ENCODE measurements around the gene PSMD14. TPM values are rescaled to one million over a fixed set of nuclear protein-coding genes. Genes with fewer than 3 reads are reported as not detected.
"Not testable (repeated sequence)": the region's sequence is repeated elsewhere in the genome, so short reads cannot be mapped to it uniquely, and the experiment has no call there.

PSMD14 gene
- polyA plus RNA-seq, 3 donors from 2014 or later: 66.7 to 133 (median 71.1) TPM

GRCh38 chr2:161312996-161313395 is 4.8 kb downstream of the PSMD14 start:
- Mint-ChIP-seq H3K9me3 (no peaks in the 10 kb centered on the region), H3K4me1 (peaks cover 22 to 65% of the 10 kb centered on the region in 2 donors), H3K4me3 (no peak overlapping the region), H3K27me3 (ENCODE audit: low read depth in 3 of 3) (peaks cover 0 to 6% (median 0%) of the 10 kb centered on the region in 3 donors), H3K27ac (no peak overlapping the region), H3K36me3 (peaks cover 8% of the 10 kb centered on the region in 3 donors)
- DNase-seq: no peak

GRCh38 chr2:161315380-161315779 is 7.2 kb downstream of the PSMD14 start:
- H3K4me3 Mint-ChIP-seq: no peak overlapping the region
- peaks cover 8% of the 10 kb centered on the region in 3 donors for H3K36me3 Mint-ChIP-seq
- H3K27ac Mint-ChIP-seq: no peak overlapping the region
- DNase-seq: no peak
- no peaks in the 10 kb centered on the region for H3K9me3 Mint-ChIP-seq
- peaks cover 6 to 42% of the 10 kb centered on the region in 2 donors for H3K4me1 Mint-ChIP-seq
- no peaks in the 10 kb centered on the region for H3K27me3 Mint-ChIP-seq (ENCODE audit: low read depth in 3 of 3)

- no peak overlapping the region for H3K4me3 Mint-ChIP-seq
- H3K27me3 Mint-ChIP-seq (ENCODE audit: low read depth in 3 of 3): no peaks in the 10 kb centered on the region
- no peaks in the 10 kb centered on the region for H3K9me3 Mint-ChIP-seq
- DNase-seq: no peak
- peaks cover 6 to 35% of the 10 kb centered on the region in 2 donors for H3K4me1 Mint-ChIP-seq
- peaks cover 8 to 12% (median 12%) of the 10 kb centered on the region in 3 donors for H3K36me3 Mint-ChIP-seq
- peak overlapping the region in 1 of 6 donors; percentile 67 for H3K27ac Mint-ChIP-seq
These were observed 8.5 kb downstream of the PSMD14 start for GRCh38 chr2:161316701-161317100.

GRCh38 chr2:161321944-161322648 is 13.9 kb downstream of the PSMD14 start:
- H3K4me1 Mint-ChIP-seq: peaks cover 0 to 28% of the 10 kb centered on the region in 2 donors
- H3K27ac Mint-ChIP-seq: no peak overlapping the region
- no peaks in the 10 kb centered on the region for H3K27me3 Mint-ChIP-seq (ENCODE audit: low read depth in 3 of 3)

GRCh38 chr2:161324876-161325275 is 16.7 kb downstream of the PSMD14 start:
- DNase-seq: no peak
- H3K4me1 Mint-ChIP-seq: peaks cover 0 to 31% of the 10 kb centered on the region in 2 donors
- H3K27ac Mint-ChIP-seq: no peak overlapping the region
- H3K36me3 Mint-ChIP-seq: peaks cover 6 to 26% (median 25%) of the 10 kb centered on the region in 3 donors
- no peak overlapping the region for H3K4me3 Mint-ChIP-seq
- no peaks in the 10 kb centered on the region for H3K27me3 Mint-ChIP-seq (ENCODE audit: low read depth in 3 of 3)
- H3K9me3 Mint-ChIP-seq: no peaks in the 10 kb centered on the region

More at GRCh38 chr2:161321944-161322648, 13.9 kb downstream of the PSMD14 start:
- no peak for DNase-seq
- Mint-ChIP-seq H3K36me3 (peaks cover 7 to 30% (median 25%) of the 10 kb centered on the region in 3 donors), H3K9me3 (no peaks in the 10 kb centered on the region), H3K4me3 (no peak overlapping the region)

- Mint-ChIP-seq H3K36me3 (peaks cover 6 to 23% (median 18%) of the 10 kb centered on the region in 3 donors), H3K9me3 (no peaks in the 10 kb centered on the region), H3K4me3 (no peak overlapping the region), H3K27ac (peak overlapping the region in 1 of 6 donors; percentile 8), H3K4me1 (peaks cover 0 to 32% of the 10 kb centered on the region in 2 donors), H3K27me3 (ENCODE audit: low read depth in 3 of 3) (peaks cover 0 to 2% (median 0%) of the 10 kb centered on the region in 3 donors)
- no peak for DNase-seq
These were observed 19.4 kb downstream of the PSMD14 start for GRCh38 chr2:161327582-161327981.

GRCh38 chr2:161332371-161332967 is 24.2 kb downstream of the PSMD14 start:
- Mint-ChIP-seq H3K4me1 (peaks cover 4 to 33% of the 10 kb centered on the region in 2 donors), H3K4me3 (no peak overlapping the region), H3K9me3 (no peaks in the 10 kb centered on the region), H3K27ac (no peak overlapping the region), H3K36me3 (peaks cover 0 to 6% (median 0%) of the 10 kb centered on the region in 3 donors), H3K27me3 (ENCODE audit: low read depth in 3 of 3) (peaks cover 0 to 2% (median 0%) of the 10 kb centered on the region in 3 donors)
- DNase-seq: no peak

- Mint-ChIP-seq H3K27ac (no peak overlapping the region), H3K27me3 (ENCODE audit: low read depth in 3 of 3) (peaks cover 0 to 2% (median 0%) of the 10 kb centered on the region in 3 donors), H3K4me3 (no peak overlapping the region), H3K4me1 (peaks cover 7 to 46% of the 10 kb centered on the region in 2 donors), H3K9me3 (no peaks in the 10 kb centered on the region), H3K36me3 (peaks cover 0 to 10% (median 4%) of the 10 kb centered on the region in 3 donors)
- no peak for DNase-seq
These were observed 27.4 kb downstream of the PSMD14 start for GRCh38 chr2:161335626-161336025.

- peaks cover 7 to 46% of the 10 kb centered on the region in 2 donors for H3K4me1 Mint-ChIP-seq
- no peaks in the 10 kb centered on the region for H3K27me3 Mint-ChIP-seq (ENCODE audit: low read depth in 3 of 3)
- no peaks in the 10 kb centered on the region for H3K9me3 Mint-ChIP-seq
- H3K27ac Mint-ChIP-seq: no peak overlapping the region
- no peak overlapping the region for H3K4me3 Mint-ChIP-seq
- no peak for DNase-seq
- peaks cover 4 to 13% (median 9%) of the 10 kb centered on the region in 3 donors for H3K36me3 Mint-ChIP-seq
These were observed 29.0 kb downstream of the PSMD14 start for GRCh38 chr2:161337247-161337646.

- not testable (repeated sequence) for H3K27ac Mint-ChIP-seq; H3K4me3 Mint-ChIP-seq; H3K27me3 Mint-ChIP-seq (ENCODE audit: low read depth in 3 of 3); H3K9me3 Mint-ChIP-seq; DNase-seq
- Mint-ChIP-seq H3K36me3 (peaks cover 10 to 22% (median 14%) of the 10 kb centered on the region in 3 donors), H3K4me1 (peaks cover 8 to 45% of the 10 kb centered on the region in 2 donors)
These were observed 31.3 kb downstream of the PSMD14 start for GRCh38 chr2:161339532-161339931.

GRCh38 chr2:161340930-161341413 is 32.7 kb downstream of the PSMD14 start:
- Mint-ChIP-seq H3K4me1 (peaks cover 10 to 44% of the 10 kb centered on the region in 2 donors), H3K36me3 (peaks cover 10 to 23% (median 14%) of the 10 kb centered on the region in 3 donors)
- H3K27ac Mint-ChIP-seq: not testable (repeated sequence)

GRCh38 chr2:161343235-161343634 is 35.0 kb downstream of the PSMD14 start:
- Mint-ChIP-seq H3K4me1 (peaks cover 10 to 41% of the 10 kb centered on the region in 2 donors), H3K9me3 (no peaks in the 10 kb centered on the region), H3K27me3 (ENCODE audit: low read depth in 3 of 3) (no peaks in the 10 kb centered on the region), H3K4me3 (no peak overlapping the region), H3K36me3 (peaks cover 10 to 26% (median 14%) of the 10 kb centered on the region in 3 donors), H3K27ac (no peak overlapping the region)
- no peak for DNase-seq

More at GRCh38 chr2:161340930-161341413, 32.7 kb downstream of the PSMD14 start:
- H3K9me3 Mint-ChIP-seq; DNase-seq; H3K27me3 Mint-ChIP-seq (ENCODE audit: low read depth in 3 of 3); H3K4me3 Mint-ChIP-seq: not testable (repeated sequence)

GRCh38 chr2:161344692-161345091 is 36.5 kb downstream of the PSMD14 start:
- H3K4me1 Mint-ChIP-seq: peaks cover 15 to 45% of the 10 kb centered on the region in 2 donors
- H3K36me3 Mint-ChIP-seq: peaks cover 10 to 26% (median 14%) of the 10 kb centered on the region in 3 donors
- no peaks in the 10 kb centered on the region for H3K9me3 Mint-ChIP-seq
- H3K27ac Mint-ChIP-seq: no peak overlapping the region
- DNase-seq: no peak
- no peak overlapping the region for H3K4me3 Mint-ChIP-seq
- no peaks in the 10 kb centered on the region for H3K27me3 Mint-ChIP-seq (ENCODE audit: low read depth in 3 of 3)

- H3K27ac Mint-ChIP-seq: no peak overlapping the region
- no peak overlapping the region for H3K4me3 Mint-ChIP-seq
- no peaks in the 10 kb centered on the region for H3K9me3 Mint-ChIP-seq
- no peaks in the 10 kb centered on the region for H3K36me3 Mint-ChIP-seq
- DNase-seq: no peak
- H3K4me1 Mint-ChIP-seq: peaks cover 22 to 75% of the 10 kb centered on the region in 2 donors
- peaks cover 0 to under 1% (median 0%) of the 10 kb centered on the region in 3 donors for H3K27me3 Mint-ChIP-seq (ENCODE audit: low read depth in 3 of 3)
These were observed 43.5 kb downstream of the PSMD14 start for GRCh38 chr2:161351678-161352077.
